CD4-positive, alpha-beta T cell (primary cell): ENCODE measurements around the gene GABRB3. TPM values are rescaled to one million over a fixed set of nuclear protein-coding genes. Genes with fewer than 3 reads are reported as not detected.

Experiments
- ATAC-seq: fragments of 200-7000 bp; cut with Tn5 transposase; one replicate; pipeline ENCODE4 v1.10.0; 2022; ENCODE audit warnings: mild to moderate bottlenecking; ENCODE audit not compliant: poor library complexity
- CTCF ChIA-PET: fragments of 350-600 bp; sonication (Branson Sonifier 250); formaldehyde crosslinking; loops from one replicate; lab custom pipeline; 2021; ENCODE audit warnings: antibody characterized with exemption, inconsistent platforms; lab: Charles Lee
- POLR2A ChIA-PET: fragments of 350-600 bp; sonication (Branson Sonifier 250); formaldehyde crosslinking; loops from one replicate; lab custom pipeline; 2021; ENCODE audit warnings: antibody characterized with exemption, inconsistent platforms; lab: Charles Lee
- DNase-seq, 14 experiments: peaks; one replicate each; pipeline ENCODE4 v3.0.0-alpha.2; 2013 to 2020; ENCODE audit warnings: mixed read lengths in 2 of 14
- H3K27ac ChIP-seq, 2 donors: one replicate each; pipeline versions ENCODE4 v1.5.1 to v1.7.0; 2013; ENCODE audit warnings: low read length in 2 of 2, low read depth in 1 of 2, mild to moderate bottlenecking in 1 of 2
- H3K27me3 ChIP-seq, 2 experiments: 1 replicate in 1 of 2; 2 replicates in 1 of 2; pipeline versions ENCODE4 v1.6.1 to v1.7.0; 2013; ENCODE audit warnings: low read length in 2 of 2, control low read depth in 1 of 2, mild to moderate bottlenecking in 1 of 2, moderate library complexity in 1 of 2; ENCODE audit not compliant: insufficient read depth in 2 of 2, control insufficient read depth in 1 of 2
- H3K36me3 ChIP-seq: one replicate; pipeline ENCODE4 v1.6.1; 2013; ENCODE audit warnings: low read length, control low read depth; ENCODE audit not compliant: insufficient read depth
- H3K4me1 ChIP-seq: one replicate; pipeline ENCODE4 v1.6.1; 2013; ENCODE audit warnings: low read length, control low read depth; ENCODE audit not compliant: insufficient read depth
- H3K4me3 ChIP-seq: one replicate; pipeline ENCODE4 v1.5.1; 2013; ENCODE audit warnings: mild to moderate bottlenecking, low read length, moderate library complexity
- H3K9me3 ChIP-seq, 2 experiments: 1 replicate in 1 of 2; 2 replicates in 1 of 2; pipeline versions ENCODE4 v1.6.1 to v1.7.0; 2013; ENCODE audit warnings: low read length in 2 of 2, mild to moderate bottlenecking in 2 of 2, control low read depth in 1 of 2, moderate library complexity in 1 of 2; ENCODE audit not compliant: control insufficient read depth in 1 of 2, insufficient read depth in 1 of 2
- H3K27ac Mint-ChIP-seq: one replicate; pipeline ENCODE4 v1.8.0; 2020; ENCODE audit warnings: mixed read lengths
- H3K27me3 Mint-ChIP-seq: one replicate; pipeline ENCODE4 v1.8.0; 2021; ENCODE audit warnings: mixed read lengths
- H3K36me3 Mint-ChIP-seq: one replicate; pipeline ENCODE4 v1.8.0; 2021; ENCODE audit warnings: low read depth, mixed read lengths
- H3K4me1 Mint-ChIP-seq: one replicate; pipeline ENCODE4 v1.8.0; 2021; ENCODE audit warnings: low read depth, mixed read lengths
- H3K4me3 Mint-ChIP-seq: one replicate; pipeline ENCODE4 v1.8.0; 2020; ENCODE audit warnings: mild to moderate bottlenecking, mixed read lengths
- H3K9me3 Mint-ChIP-seq: one replicate; pipeline ENCODE4 v1.8.0; 2020; ENCODE audit warnings: mixed read lengths
- CTCF ChIP-seq: fragments of 200-600 bp; IDR thresholded peaks from one replicate; pipeline ENCODE4 v1.8.0; 2022; ENCODE audit warnings: antibody characterized with exemption, mild to moderate bottlenecking
- intact Hi-C, 2 experiments: fragments of 100-400 bp; cut with DNase I in 1 of 2; cut with micrococcal nuclease in 1 of 2; formaldehyde crosslinking; loops; one replicate each; pipeline versions ENCODE4 v1.15.1 to v1.9.0; 2023 to 2025; cut with DNase I, micrococcal nuclease
- total RNA-seq, 174 experiments: library from RNA in 2 of 174; stranded (reverse) in 2 of 174; gene quantifications; one replicate each; pipeline ENCODE4 v1.2.3 and lab custom pipeline; 2021 to 2026

The GABRB3 gene
- total RNA-seq, 2 experiments from 2014 or later = not detected

GRCh38 chr15:26648676-26649075 lies 124.2 kb downstream of the GABRB3 start:
- TF ChIP-seq CTCF = no peak
- H3K27me3 Mint-ChIP-seq = no peaks in the 10 kb centered on the region
- ATAC-seq (no peak), DNase-seq (no peak)
- H3K4me3 Mint-ChIP-seq = no peak overlapping the region
- no peak overlapping the region for H3K4me3 ChIP-seq
- H3K27me3 ChIP-seq = no peaks in the 10 kb centered on the region
- no peaks in the 10 kb centered on the region for H3K4me1 Mint-ChIP-seq
- H3K4me1 ChIP-seq = no peaks in the 10 kb centered on the region
- POLR2A ChIA-PET = no interaction called here
- no peak overlapping the region for H3K27ac Mint-ChIP-seq
- no peaks in the 10 kb centered on the region for H3K36me3 Mint-ChIP-seq
- H3K36me3 ChIP-seq = no peaks in the 10 kb centered on the region
- intact Hi-C loops = no loop called here
- CTCF ChIA-PET = no interaction called here
- H3K27ac ChIP-seq = no peak overlapping the region
- H3K9me3 ChIP-seq = peaks cover 7 to 14% of the 10 kb centered on the region in 2 experiments
- peaks cover 22% of the 10 kb centered on the region for H3K9me3 Mint-ChIP-seq

- H3K36me3 ChIP-seq = no peaks in the 10 kb centered on the region
- intact Hi-C loops = no loop called here
- Mint-ChIP-seq H3K27me3 (no peaks in the 10 kb centered on the region), H3K36me3 (no peaks in the 10 kb centered on the region), H3K27ac (no peak overlapping the region), H3K4me3 (no peak overlapping the region), H3K4me1 (no peaks in the 10 kb centered on the region), H3K9me3 (peaks cover 20% of the 10 kb centered on the region)
- H3K27ac ChIP-seq = no peak overlapping the region
- no peaks in the 10 kb centered on the region for H3K4me1 ChIP-seq
- DNase-seq = no peak
- no peaks in the 10 kb centered on the region for H3K27me3 ChIP-seq
- H3K4me3 ChIP-seq = no peak overlapping the region
- peaks cover 7 to 13% of the 10 kb centered on the region in 2 experiments for H3K9me3 ChIP-seq
- ATAC-seq = no peak
- ChIA-PET CTCF (no interaction called here), POLR2A (no interaction called here)
- TF ChIP-seq CTCF = no peak
Measured at GRCh38 chr15:26644948-26645347, 127.9 kb downstream of the GABRB3 start.

DNA sequence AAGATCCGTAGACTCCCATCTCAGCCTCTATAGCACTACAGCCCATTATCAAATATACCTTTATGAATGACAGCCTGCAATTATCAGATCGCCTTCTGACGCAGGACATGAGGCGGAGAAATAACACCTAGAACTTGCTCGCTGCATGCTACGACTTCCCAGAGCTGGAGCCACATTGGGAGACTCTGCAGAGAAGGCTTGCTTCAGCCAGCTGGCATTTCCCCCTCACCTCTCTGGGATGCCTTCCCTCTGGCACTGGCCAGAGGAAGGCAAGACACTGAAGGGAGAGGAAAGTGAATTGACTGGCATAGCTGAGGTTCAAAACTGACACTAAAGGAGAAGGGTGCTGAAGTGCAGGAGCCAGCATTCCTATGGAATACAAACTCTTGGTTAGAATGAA lies 131.7 kb downstream of the GABRB3 start:
- CTCF ChIA-PET = no interaction called here
- Histone ChIP-seq H3K27me3 (no peaks in the 10 kb centered on the region), H3K27ac (no peak overlapping the region), H3K4me3 (no peak overlapping the region), H3K9me3 (peaks cover 0 to 5% of the 10 kb centered on the region in 2 experiments), H3K4me1 (no peaks in the 10 kb centered on the region), H3K36me3 (no peaks in the 10 kb centered on the region)
- no peak overlapping the region for H3K4me3 Mint-ChIP-seq
- DNase-seq (no peak), ATAC-seq (no peak)
- H3K27me3 Mint-ChIP-seq = no peaks in the 10 kb centered on the region
- H3K36me3 Mint-ChIP-seq = no peaks in the 10 kb centered on the region
- no peak overlapping the region for H3K27ac Mint-ChIP-seq
- intact Hi-C loops = no loop called here
- POLR2A ChIA-PET = no interaction called here
- TF ChIP-seq CTCF = no peak
- peaks cover 17% of the 10 kb centered on the region for H3K9me3 Mint-ChIP-seq
- H3K4me1 Mint-ChIP-seq = no peaks in the 10 kb centered on the region
